CD4-positive, alpha-beta T cell (primary cell): Measurements from ENCODE around the gene PHACTR4. TPM values are rescaled to one million over a fixed set of nuclear protein-coding genes. Genes with fewer than 3 reads are reported as not detected.

Source experiments
- ATAC-seq: fragments of 200-7000 bp; cut with Tn5 transposase; one replicate; pipeline ENCODE4 v1.10.0; 2022; ENCODE audit warnings: mild to moderate bottlenecking; ENCODE audit not compliant: poor library complexity
- CTCF ChIA-PET: fragments of 350-600 bp; sonication (Branson Sonifier 250); formaldehyde crosslinking; loops from one replicate; lab custom pipeline; 2021; ENCODE audit warnings: antibody characterized with exemption, inconsistent platforms; lab: Charles Lee
- POLR2A ChIA-PET: fragments of 350-600 bp; sonication (Branson Sonifier 250); formaldehyde crosslinking; loops from one replicate; lab custom pipeline; 2021; ENCODE audit warnings: antibody characterized with exemption, inconsistent platforms; lab: Charles Lee
- DNase-seq, 14 experiments: peaks; one replicate each; pipeline ENCODE4 v3.0.0-alpha.2; 2013 to 2020; ENCODE audit warnings: mixed read lengths in 2 of 14
- H3K27ac ChIP-seq, 2 donors: one replicate each; pipeline versions ENCODE4 v1.5.1 to v1.7.0; 2013; ENCODE audit warnings: low read length in 2 of 2, low read depth in 1 of 2, mild to moderate bottlenecking in 1 of 2
- H3K27me3 ChIP-seq, 2 experiments: 1 replicate in 1 of 2; 2 replicates in 1 of 2; pipeline versions ENCODE4 v1.6.1 to v1.7.0; 2013; ENCODE audit warnings: low read length in 2 of 2, control low read depth in 1 of 2, mild to moderate bottlenecking in 1 of 2, moderate library complexity in 1 of 2; ENCODE audit not compliant: insufficient read depth in 2 of 2, control insufficient read depth in 1 of 2
- H3K36me3 ChIP-seq: one replicate; pipeline ENCODE4 v1.6.1; 2013; ENCODE audit warnings: low read length, control low read depth; ENCODE audit not compliant: insufficient read depth
- H3K4me1 ChIP-seq: one replicate; pipeline ENCODE4 v1.6.1; 2013; ENCODE audit warnings: low read length, control low read depth; ENCODE audit not compliant: insufficient read depth
- H3K4me3 ChIP-seq: one replicate; pipeline ENCODE4 v1.5.1; 2013; ENCODE audit warnings: mild to moderate bottlenecking, low read length, moderate library complexity
- H3K9me3 ChIP-seq, 2 experiments: 1 replicate in 1 of 2; 2 replicates in 1 of 2; pipeline versions ENCODE4 v1.6.1 to v1.7.0; 2013; ENCODE audit warnings: low read length in 2 of 2, mild to moderate bottlenecking in 2 of 2, control low read depth in 1 of 2, moderate library complexity in 1 of 2; ENCODE audit not compliant: control insufficient read depth in 1 of 2, insufficient read depth in 1 of 2
- H3K27ac Mint-ChIP-seq: one replicate; pipeline ENCODE4 v1.8.0; 2020; ENCODE audit warnings: mixed read lengths
- H3K27me3 Mint-ChIP-seq: one replicate; pipeline ENCODE4 v1.8.0; 2021; ENCODE audit warnings: mixed read lengths
- H3K36me3 Mint-ChIP-seq: one replicate; pipeline ENCODE4 v1.8.0; 2021; ENCODE audit warnings: low read depth, mixed read lengths
- H3K4me1 Mint-ChIP-seq: one replicate; pipeline ENCODE4 v1.8.0; 2021; ENCODE audit warnings: low read depth, mixed read lengths
- H3K4me3 Mint-ChIP-seq: one replicate; pipeline ENCODE4 v1.8.0; 2020; ENCODE audit warnings: mild to moderate bottlenecking, mixed read lengths
- H3K9me3 Mint-ChIP-seq: one replicate; pipeline ENCODE4 v1.8.0; 2020; ENCODE audit warnings: mixed read lengths
- CTCF ChIP-seq: fragments of 200-600 bp; IDR thresholded peaks from one replicate; pipeline ENCODE4 v1.8.0; 2022; ENCODE audit warnings: antibody characterized with exemption, mild to moderate bottlenecking
- intact Hi-C, 2 experiments: fragments of 100-400 bp; cut with DNase I in 1 of 2; cut with micrococcal nuclease in 1 of 2; formaldehyde crosslinking; loops; one replicate each; pipeline versions ENCODE4 v1.15.1 to v1.9.0; 2023 to 2025; cut with DNase I, micrococcal nuclease
- total RNA-seq, 174 experiments: library from RNA in 2 of 174; stranded (reverse) in 2 of 174; gene quantifications; one replicate each; pipeline ENCODE4 v1.2.3 and lab custom pipeline; 2021 to 2026

Gene PHACTR4
- total RNA-seq, 2 experiments from 2014 or later: 26.0 to 26.3 TPM

GRCh38 chr1:28450561-28450960, 81.0 kb downstream of the PHACTR4 start:
- H3K36me3 Mint-ChIP-seq: no peaks in the 10 kb centered on the region
- H3K4me3 Mint-ChIP-seq: no peak overlapping the region
- no peaks in the 10 kb centered on the region for H3K27me3 Mint-ChIP-seq
- H3K9me3 ChIP-seq: no peaks in the 10 kb centered on the region
- no peak for TF ChIP-seq CTCF
- ChIA-PET CTCF (interaction anchor here (1.0 kb wide), 1 partner anchor 266 kb away, joined by 3 read pairs; no protein-coding TSS in a partner anchor), POLR2A (interaction anchor here (1.0 kb wide), 1 partner anchor 122 kb away, joined by 3 read pairs; no protein-coding TSS in a partner anchor)
- H3K4me1 ChIP-seq: peaks cover 12% of the 10 kb centered on the region
- H3K36me3 ChIP-seq: no peaks in the 10 kb centered on the region
- H3K27ac ChIP-seq: no peak overlapping the region
- peaks cover 23% of the 10 kb centered on the region for H3K4me1 Mint-ChIP-seq
- ATAC-seq (no peak), DNase-seq (peak in 2 of 14 experiments; percentile 7 to 11)
- H3K27ac Mint-ChIP-seq: peak overlapping the region; percentile 66
- H3K9me3 Mint-ChIP-seq: no peaks in the 10 kb centered on the region
- no peak overlapping the region for H3K4me3 ChIP-seq
- no peaks in the 10 kb centered on the region for H3K27me3 ChIP-seq
- intact Hi-C loops: no loop called here

GRCh38 chr1:28451011-28451410, 81.5 kb downstream of the PHACTR4 start:
- DNase-seq: no peak
- peaks cover 27% of the 10 kb centered on the region for H3K4me1 Mint-ChIP-seq
- ATAC-seq: no peak
- H3K9me3 Mint-ChIP-seq: no peaks in the 10 kb centered on the region
- no peaks in the 10 kb centered on the region for H3K36me3 Mint-ChIP-seq
- no peak overlapping the region for H3K4me3 Mint-ChIP-seq
- H3K27me3 Mint-ChIP-seq: no peaks in the 10 kb centered on the region
- POLR2A ChIA-PET: interaction anchor here (1.0 kb wide), 1 partner anchor 123 kb away, joined by 3 read pairs; no protein-coding TSS in a partner anchor
- no peak overlapping the region for H3K4me3 ChIP-seq
- no peak for TF ChIP-seq CTCF
- H3K9me3 ChIP-seq: no peaks in the 10 kb centered on the region
- intact Hi-C loops: no loop called here
- H3K27ac Mint-ChIP-seq: no peak overlapping the region
- CTCF ChIA-PET: interaction anchor here (1.0 kb wide), 1 partner anchor 266 kb away, joined by 3 read pairs; no protein-coding TSS in a partner anchor
- no peak overlapping the region for H3K27ac ChIP-seq
- no peaks in the 10 kb centered on the region for H3K27me3 ChIP-seq
- no peaks in the 10 kb centered on the region for H3K36me3 ChIP-seq
- peaks cover 12% of the 10 kb centered on the region for H3K4me1 ChIP-seq

GRCh38 chr1:28456078-28456477, 86.5 kb downstream of the PHACTR4 start:
- intact Hi-C loops: no loop called here
- H3K4me3 ChIP-seq: no peak overlapping the region
- POLR2A ChIA-PET: no interaction called here
- Mint-ChIP-seq H3K27ac (peak overlapping the region; percentile 25), H3K36me3 (peaks cover 24% of the 10 kb centered on the region), H3K4me3 (no peak overlapping the region), H3K4me1 (peaks cover 10% of the 10 kb centered on the region), H3K27me3 (no peaks in the 10 kb centered on the region), H3K9me3 (no peaks in the 10 kb centered on the region)
- no peak for TF ChIP-seq CTCF
- H3K27ac ChIP-seq: no peak overlapping the region
- H3K9me3 ChIP-seq: no peaks in the 10 kb centered on the region
- CTCF ChIA-PET: interaction anchor here (0.7 kb wide), 1 partner anchor 54 kb away, joined by 3 read pairs; no protein-coding TSS in a partner anchor
- H3K4me1 ChIP-seq: peaks cover 2% of the 10 kb centered on the region
- H3K27me3 ChIP-seq: no peaks in the 10 kb centered on the region
- ATAC-seq (no peak), DNase-seq (peak in 2 of 14 experiments; percentile 16)
- peaks cover 6% of the 10 kb centered on the region for H3K36me3 ChIP-seq
